Peyer's patch (tissue), 4 donors: ENCODE data around the gene PITPNM2. TPM values are rescaled to one million over a fixed set of nuclear protein-coding genes. Genes with fewer than 3 reads are reported as not detected.

Experiments used
- DNase-seq, 3 donors: peaks; one replicate each; pipeline ENCODE4 v3.0.0-alpha.2; 2017 to 2019
- H3K27ac ChIP-seq, 4 donors: fragments of 200-600 bp; sonication (generic); one replicate each; pipeline ENCODE4 v1.5.1; 2016 to 2019
- H3K27me3 ChIP-seq, 2 donors: fragments of 200-600 bp; sonication (generic); one replicate each; pipeline ENCODE4 v1.5.1; 2019
- H3K36me3 ChIP-seq, 3 donors: fragments of 200-600 bp; sonication (generic); one replicate each; pipeline ENCODE4 v1.5.1; 2016 to 2019
- H3K4me1 ChIP-seq, 4 donors: fragments of 200-600 bp; sonication (generic); one replicate each; pipeline ENCODE4 v1.5.1; 2016 to 2019
- H3K4me3 ChIP-seq, 4 donors: fragments of 200-600 bp; sonication (generic); 1 replicate in 3 of 4; 2 replicates in 1 of 4; pipeline ENCODE4 v1.5.1; 2016 to 2019; ENCODE audit warnings: mild to moderate bottlenecking in 1 of 4
- H3K9me3 ChIP-seq, 4 donors: fragments of 200-600 bp; sonication (generic); one replicate each; pipeline ENCODE4 v1.5.1; 2016 to 2019; ENCODE audit warnings: mild to moderate bottlenecking in 1 of 4
- POLR2A ChIP-seq, 2 donors: fragments of 450-650 bp; IDR thresholded peaks; one replicate each; pipeline ENCODE4 v1.5.1; 2017; ENCODE audit warnings: antibody characterized with exemption in 2 of 2, mild to moderate bottlenecking in 2 of 2, moderate library complexity in 2 of 2
- total RNA-seq, 4 donors: library from RNA; depleted of rRNA; stranded (reverse); fragments of >200 nt; gene quantifications; one replicate each; pipeline ENCODE4 v1.1.0, GENCODE V29; 2016
- TF ChIP-seq, protein P1 (sequence below), 6 experiments: fragments of 450-650 bp in 4 of 6; fragments of 200-600 bp in 2 of 6; sonication (generic) in 1 of 6; IDR thresholded peaks; one replicate each; pipeline ENCODE4 v1.5.1; 2017 to 2019; ENCODE audit warnings: antibody characterized with exemption in 6 of 6, mild to moderate bottlenecking in 3 of 6, moderate library complexity in 1 of 6

Gene PITPNM2
- total RNA-seq, 4 donors from 2014 or later: 12.3 to 37.0 (median 23.6) TPM

DNA sequence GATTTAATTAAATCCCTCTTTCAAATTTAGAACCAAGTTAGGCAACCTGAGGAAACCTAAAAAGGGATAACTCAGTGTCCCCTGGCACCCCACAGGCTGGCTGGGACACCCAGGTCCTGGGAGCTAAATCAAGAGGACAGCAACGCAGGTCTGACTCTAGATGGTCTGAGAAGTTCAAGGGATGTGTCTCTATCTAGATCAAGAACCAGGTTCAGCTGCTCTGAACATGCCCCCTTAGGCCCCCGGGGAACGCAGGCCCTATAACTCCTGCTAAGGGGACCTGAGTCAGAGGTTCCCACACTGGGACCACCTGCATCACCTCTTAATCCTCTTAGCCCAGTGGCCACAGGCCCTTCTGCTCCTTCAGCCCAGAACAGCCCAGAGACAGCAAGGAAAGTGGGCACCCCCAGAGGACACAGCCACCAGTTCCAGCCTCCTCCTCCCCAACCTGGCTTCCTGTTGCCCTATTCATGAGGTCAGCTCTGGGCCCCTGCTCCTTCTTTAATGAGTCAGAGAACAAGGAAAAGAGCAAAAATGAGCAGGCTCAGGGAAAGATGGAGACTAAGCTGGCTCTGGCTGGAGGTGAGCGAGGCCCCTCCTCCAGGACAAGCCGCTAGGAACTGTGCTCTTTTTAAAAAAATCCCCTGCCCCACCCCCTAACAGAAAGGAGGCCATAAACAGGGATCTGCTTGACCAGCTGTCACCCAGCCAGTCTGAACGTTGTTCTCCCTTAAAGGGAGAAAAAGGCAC lies 10.8 kb downstream of the PITPNM2 start:
- Histone ChIP-seq H3K27ac (peak overlapping the region; percentile 46 to 91 (median 72)), H3K4me3 (no peak overlapping the region), H3K27me3 (no peaks in the 10 kb centered on the region), H3K36me3 (no peaks in the 10 kb centered on the region), H3K9me3 (no peaks in the 10 kb centered on the region), H3K4me1 (peaks cover 0 to 46% (median 15%) of the 10 kb centered on the region in 4 donors)
- no peak for TF ChIP-seq POLR2A (IDR thresholded peaks at IDR 0.05)
- TF ChIP-seq, protein P1, sequence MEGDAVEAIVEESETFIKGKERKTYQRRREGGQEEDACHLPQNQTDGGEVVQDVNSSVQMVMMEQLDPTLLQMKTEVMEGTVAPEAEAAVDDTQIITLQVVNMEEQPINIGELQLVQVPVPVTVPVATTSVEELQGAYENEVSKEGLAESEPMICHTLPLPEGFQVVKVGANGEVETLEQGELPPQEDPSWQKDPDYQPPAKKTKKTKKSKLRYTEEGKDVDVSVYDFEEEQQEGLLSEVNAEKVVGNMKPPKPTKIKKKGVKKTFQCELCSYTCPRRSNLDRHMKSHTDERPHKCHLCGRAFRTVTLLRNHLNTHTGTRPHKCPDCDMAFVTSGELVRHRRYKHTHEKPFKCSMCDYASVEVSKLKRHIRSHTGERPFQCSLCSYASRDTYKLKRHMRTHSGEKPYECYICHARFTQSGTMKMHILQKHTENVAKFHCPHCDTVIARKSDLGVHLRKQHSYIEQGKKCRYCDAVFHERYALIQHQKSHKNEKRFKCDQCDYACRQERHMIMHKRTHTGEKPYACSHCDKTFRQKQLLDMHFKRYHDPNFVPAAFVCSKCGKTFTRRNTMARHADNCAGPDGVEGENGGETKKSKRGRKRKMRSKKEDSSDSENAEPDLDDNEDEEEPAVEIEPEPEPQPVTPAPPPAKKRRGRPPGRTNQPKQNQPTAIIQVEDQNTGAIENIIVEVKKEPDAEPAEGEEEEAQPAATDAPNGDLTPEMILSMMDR (IDR thresholded peaks at IDR 0.05): no peak
- DNase-seq: peak in 1 of 3 donors; percentile 24

DNA sequence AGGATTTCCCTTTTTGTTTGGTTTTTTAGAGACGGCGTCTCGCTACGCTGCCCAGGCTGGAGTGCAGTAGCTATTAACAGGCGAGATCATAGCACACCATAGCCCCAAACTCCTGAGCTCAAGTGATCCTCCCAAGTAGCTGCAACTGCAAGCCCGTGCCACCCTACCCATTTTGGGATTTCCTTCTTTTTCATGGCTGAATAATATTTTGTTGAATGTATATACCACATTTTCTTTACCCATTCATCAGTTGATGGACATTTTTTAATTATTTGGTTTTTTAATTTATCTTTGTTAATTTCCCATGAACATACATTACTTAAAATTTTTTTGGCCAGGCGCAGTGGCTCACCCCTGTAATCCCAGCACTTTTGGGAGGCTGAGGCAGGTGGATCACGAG lies 15.2 kb downstream of the PITPNM2 start:
- Histone ChIP-seq H3K36me3 (no peaks in the 10 kb centered on the region), H3K4me1 (peaks cover 6 to 27% (median 12%) of the 10 kb centered on the region in 4 donors), H3K27ac (no peak overlapping the region), H3K27me3 (no peaks in the 10 kb centered on the region), H3K4me3 (no peak overlapping the region), H3K9me3 (no peaks in the 10 kb centered on the region)
- TF ChIP-seq, protein P1 (IDR thresholded peaks at IDR 0.05): no peak
- no peak for TF ChIP-seq POLR2A (IDR thresholded peaks at IDR 0.05)
- no peak for DNase-seq

DNA sequence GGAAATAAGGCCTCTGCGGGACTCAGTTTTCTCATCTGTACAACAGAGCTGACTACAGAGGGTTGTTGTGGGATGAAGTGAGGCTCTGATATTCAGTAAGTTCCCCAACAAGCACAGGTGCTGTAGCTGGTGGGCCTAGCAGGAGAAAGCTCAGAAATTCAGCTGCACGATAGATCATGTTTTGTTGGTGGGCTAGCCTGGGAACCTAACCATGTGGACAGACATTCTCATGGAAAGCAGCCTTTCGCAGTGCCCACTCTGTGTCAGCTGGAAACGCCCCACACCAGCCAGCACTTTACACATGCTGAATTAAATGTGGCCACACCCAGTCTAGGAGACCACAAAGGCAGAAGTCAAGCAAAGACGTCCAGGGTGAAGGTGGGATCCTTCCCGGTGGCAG lies 16.1 kb downstream of the PITPNM2 start:
- H3K36me3 ChIP-seq: no peaks in the 10 kb centered on the region
- H3K9me3 ChIP-seq: no peaks in the 10 kb centered on the region
- DNase-seq: peak in 1 of 3 donors; percentile 24
- H3K4me3 ChIP-seq: no peak overlapping the region
- H3K27me3 ChIP-seq: no peaks in the 10 kb centered on the region
- H3K27ac ChIP-seq: no peak overlapping the region
- H3K4me1 ChIP-seq: peaks cover 0 to 19% (median 8%) of the 10 kb centered on the region in 4 donors
- TF ChIP-seq POLR2A (IDR thresholded peaks at IDR 0.05): no peak
- TF ChIP-seq, protein P1 (IDR thresholded peaks at IDR 0.05): no peak

DNA sequence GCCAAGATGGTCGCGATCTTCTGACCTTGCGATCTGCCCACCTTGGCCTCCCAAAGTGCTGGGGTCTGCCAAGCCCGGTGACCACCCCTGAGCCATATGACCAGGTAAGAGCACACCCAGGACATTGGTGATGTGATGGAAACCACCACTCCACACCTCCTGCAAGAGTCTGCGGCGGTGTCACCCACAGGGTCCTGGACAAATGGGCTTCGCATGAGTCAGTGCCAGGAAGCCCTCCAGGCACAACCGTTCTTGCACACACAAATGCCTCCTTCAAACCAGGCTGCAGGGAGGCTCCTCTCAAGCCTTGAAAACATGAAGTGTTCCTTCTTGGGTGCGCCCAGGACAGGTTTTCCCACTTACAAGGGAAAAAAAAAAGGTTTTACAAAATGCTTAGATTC lies 16.6 kb downstream of the PITPNM2 start:
- Histone ChIP-seq H3K4me3 (no peak overlapping the region), H3K27me3 (no peaks in the 10 kb centered on the region), H3K4me1 (peaks cover 0 to 14% (median 8%) of the 10 kb centered on the region in 4 donors), H3K36me3 (no peaks in the 10 kb centered on the region), H3K27ac (no peak overlapping the region), H3K9me3 (no peaks in the 10 kb centered on the region)
- no peak for DNase-seq
- TF ChIP-seq POLR2A (IDR thresholded peaks at IDR 0.05): no peak
- TF ChIP-seq, protein P1 (IDR thresholded peaks at IDR 0.05): no peak

DNA sequence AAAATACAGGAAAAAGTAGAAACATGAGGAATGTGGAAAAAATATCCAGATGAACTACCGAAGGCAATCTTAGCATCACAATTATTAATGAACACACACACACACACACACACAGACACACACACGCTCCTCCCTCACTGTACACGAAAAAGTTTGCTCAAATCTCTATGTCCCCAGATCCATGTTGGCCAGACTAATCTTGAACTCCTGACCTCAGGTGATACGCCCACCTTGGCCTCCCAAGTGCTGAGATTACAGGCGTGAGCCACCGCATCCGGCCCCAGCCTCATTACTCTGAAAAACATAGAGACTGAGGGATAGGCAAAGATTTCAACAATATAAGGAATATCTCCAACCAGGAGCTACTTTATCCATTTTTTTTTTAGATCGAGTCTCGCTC lies 17.2 kb downstream of the PITPNM2 start:
- no peaks in the 10 kb centered on the region for H3K36me3 ChIP-seq
- H3K4me3 ChIP-seq: no peak overlapping the region
- TF ChIP-seq, protein P1 (IDR thresholded peaks at IDR 0.05): no peak
- TF ChIP-seq POLR2A (IDR thresholded peaks at IDR 0.05): no peak
- no peaks in the 10 kb centered on the region for H3K27me3 ChIP-seq
- no peak for DNase-seq
- H3K9me3 ChIP-seq: no peaks in the 10 kb centered on the region
- H3K27ac ChIP-seq: no peak overlapping the region
- H3K4me1 ChIP-seq: peaks cover 0 to 14% (median 8%) of the 10 kb centered on the region in 4 donors
